ENCODE results near the gene KLKB1. TPM values are rescaled to one million over a fixed set of nuclear protein-coding genes. Genes with fewer than 3 reads are reported as not detected.

Gene KLKB1
- total RNA-seq, 6 experiments from 2014 or later = 48.1 to 130 (median 75.8) TPM

- DNase-seq = no peak
- no peaks in the 10 kb centered on the region for H3K27me3 ChIP-seq
- WGBS (ENCODE audit: insufficient coverage, low coverage, low lambda C conversion rate, missing lambda C conversion rate) = 87% methylated on average over 9 of the region's 9 CpGs
- intact Hi-C loops (cut with DNase I) = loop anchor here (10.0 kb wide), 1 partner anchor 291 kb away; no protein-coding TSS in a partner anchor
- TF ChIP-seq POLR2A (IDR thresholded peaks at IDR 0.05) = no peak
- no peak for TF ChIP-seq CTCF (IDR thresholded peaks at IDR 0.05)
- no peak for ATAC-seq
- H3K36me3 ChIP-seq = no peaks in the 10 kb centered on the region
- no peak overlapping the region for H3K27ac ChIP-seq
- H3K4me1 ChIP-seq = peaks cover 0 to 3% (median 0%) of the 10 kb centered on the region in 4 donors
- H3K9me3 ChIP-seq = no peaks in the 10 kb centered on the region
- H3K4me3 ChIP-seq = no peak overlapping the region
Measured at GRCh38 chr4:186294160-186294559, 66.9 kb downstream of the KLKB1 start.

- H3K27me3 ChIP-seq = no peaks in the 10 kb centered on the region
- H3K4me1 ChIP-seq = peaks cover 0 to 3% (median 0%) of the 10 kb centered on the region in 4 donors
- peak in 3 of 4 donors; percentile 16 to 59 (median 23) for ATAC-seq
- H3K4me3 ChIP-seq = no peak overlapping the region
- H3K36me3 ChIP-seq = no peaks in the 10 kb centered on the region
- DNase-seq = peak in 1 of 3 donors; percentile 61
- H3K27ac ChIP-seq = no peak overlapping the region
- WGBS (ENCODE audit: insufficient coverage, low coverage, low lambda C conversion rate, missing lambda C conversion rate) = 31% methylated on average over 4 of the region's 4 CpGs
- TF ChIP-seq POLR2A (IDR thresholded peaks at IDR 0.05) (no peak), CTCF (IDR thresholded peaks at IDR 0.05) (no peak)
- no peaks in the 10 kb centered on the region for H3K9me3 ChIP-seq
- intact Hi-C loops (cut with DNase I) = loop anchor here (10.0 kb wide), 1 partner anchor 288 kb away; no protein-coding TSS in a partner anchor
Measured at GRCh38 chr4:186296481-186296880, 69.2 kb downstream of the KLKB1 start.

- no peaks in the 10 kb centered on the region for H3K9me3 ChIP-seq
- TF ChIP-seq POLR2A (IDR thresholded peaks at IDR 0.05) (no peak), CTCF (IDR thresholded peaks at IDR 0.05) (peak; percentile 64 to 66 (median 65))
- peaks cover 0 to 3% (median 0%) of the 10 kb centered on the region in 4 donors for H3K4me1 ChIP-seq
- DNase-seq = no peak
- 36% methylated on average over 16 of the region's 21 CpGs for WGBS (ENCODE audit: insufficient coverage, low coverage, low lambda C conversion rate, missing lambda C conversion rate)
- intact Hi-C loops (cut with DNase I) = loop anchor here (10.0 kb wide), 1 partner anchor 288 kb away; no protein-coding TSS in a partner anchor
- H3K27me3 ChIP-seq = no peaks in the 10 kb centered on the region
- no peaks in the 10 kb centered on the region for H3K36me3 ChIP-seq
- H3K27ac ChIP-seq = no peak overlapping the region
- H3K4me3 ChIP-seq = no peak overlapping the region
- ATAC-seq = peak; percentile 55 to 68 (median 65)
Measured at GRCh38 chr4:186297013-186297645, 69.8 kb downstream of the KLKB1 start.

GRCh38 chr4:186298031-186298647, 70.8 kb downstream of the KLKB1 start:
- no peak for ATAC-seq
- H3K27me3 ChIP-seq = no peaks in the 10 kb centered on the region
- H3K4me1 ChIP-seq = peaks cover 0 to 3% (median 0%) of the 10 kb centered on the region in 4 donors
- intact Hi-C loops (cut with DNase I) = loop anchor here (10.0 kb wide), 1 partner anchor 287 kb away; no protein-coding TSS in a partner anchor
- no peak for DNase-seq
- no peak overlapping the region for H3K27ac ChIP-seq
- no peaks in the 10 kb centered on the region for H3K9me3 ChIP-seq
- H3K4me3 ChIP-seq = no peak overlapping the region
- no peaks in the 10 kb centered on the region for H3K36me3 ChIP-seq
- 71% methylated on average over 2 of the region's 39 CpGs for WGBS (ENCODE audit: insufficient coverage, low coverage, low lambda C conversion rate, missing lambda C conversion rate)
- TF ChIP-seq CTCF (IDR thresholded peaks at IDR 0.05) = no peak
- TF ChIP-seq POLR2A (IDR thresholded peaks at IDR 0.05) = no peak

All from right lobe of liver (tissue), 6 donors.